SIG-M5 treated with dmso at 0.1 percent for 504 hours (cell line): Measurements from ENCODE around the gene VPS37C.

Experiments
- DNase-seq: peaks from one replicate; lab custom pipeline; 2025; ENCODE audit not compliant: unreplicated experiment; lab: John Stamatoyannopoulos, UW

Gene VPS37C

GRCh38 chr11:61133956-61134662 lies 27.1 kb downstream of the VPS37C start:
- DNase-seq: no peak

- DNase-seq: no peak
Observed at GRCh38 chr11:61133145-61133544, 28.1 kb downstream of the VPS37C start.

- DNase-seq: no peak
Observed at GRCh38 chr11:61132646-61133045, 28.6 kb downstream of the VPS37C start.

- DNase-seq: no peak
Observed at GRCh38 chr11:61131998-61132555, 29.1 kb downstream of the VPS37C start.

GRCh38 chr11:61131586-61131985 lies 29.6 kb downstream of the VPS37C start:
- no peak for DNase-seq

- no peak for DNase-seq
Observed at GRCh38 chr11:61131186-61131585, 30.0 kb downstream of the VPS37C start.

- no peak for DNase-seq
Observed at GRCh38 chr11:61129639-61130523, 31.3 kb downstream of the VPS37C start.

GRCh38 chr11:61128947-61129638 lies 32.1 kb downstream of the VPS37C start:
- no peak for DNase-seq

- DNase-seq: no peak
Observed at GRCh38 chr11:61127991-61128390, 33.2 kb downstream of the VPS37C start.

GRCh38 chr11:61126256-61126655 lies 35.0 kb downstream of the VPS37C start:
- no peak for DNase-seq

- DNase-seq: no peak
Observed at GRCh38 chr11:61125310-61125684, 35.9 kb downstream of the VPS37C start.

- DNase-seq: no peak
Observed at GRCh38 chr11:61124574-61125309, 36.5 kb downstream of the VPS37C start.

GRCh38 chr11:61123775-61124571 lies 37.3 kb downstream of the VPS37C start:
- no peak for DNase-seq

- DNase-seq: no peak
Observed at GRCh38 chr11:61122761-61123160, 38.5 kb downstream of the VPS37C start.

- DNase-seq: no peak
Observed at GRCh38 chr11:61121917-61122316, 39.3 kb downstream of the VPS37C start.

- DNase-seq: no peak
Observed at GRCh38 chr11:61121192-61121831, 39.9 kb downstream of the VPS37C start.

- DNase-seq: no peak
Observed at GRCh38 chr11:61120706-61121191, 40.5 kb downstream of the VPS37C start.

- DNase-seq: no peak
Observed at GRCh38 chr11:61120099-61120705, 41.0 kb downstream of the VPS37C start.

- no peak for DNase-seq
Observed at GRCh38 chr11:61119571-61119970, 41.7 kb downstream of the VPS37C start.
